ENCODE results near the gene CLEC5A.
A peak's percentile ranks its signal among the peaks of the same experiment; 100 is the strongest.

CLEC5A gene

GRCh38 chr7:141949021-141949420 is 2.2 kb upstream of the CLEC5A start:
- H3K4me3 ChIP-seq (ENCODE audit: low read depth, low read length) = no peak overlapping the region
- peak; percentile 69 for DNase-seq (ENCODE audit: low read depth)
- TF ChIP-seq POLR2A (IDR thresholded peaks at IDR 0.05; ENCODE audit: extremely low read depth, insufficient read length) (no peak), MYC (IDR thresholded peaks at IDR 0.05; ENCODE audit: low read depth, low read length) (no peak), CTCF (IDR thresholded peaks at IDR 0.05; ENCODE audit: low read depth, low read length) (no peak)
- TF ChIP-seq, protein P1, sequence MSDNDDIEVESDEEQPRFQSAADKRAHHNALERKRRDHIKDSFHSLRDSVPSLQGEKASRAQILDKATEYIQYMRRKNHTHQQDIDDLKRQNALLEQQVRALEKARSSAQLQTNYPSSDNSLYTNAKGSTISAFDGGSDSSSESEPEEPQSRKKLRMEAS (IDR thresholded peaks at IDR 0.05; ENCODE audit: low read depth, low read length) = no peak

DNA sequence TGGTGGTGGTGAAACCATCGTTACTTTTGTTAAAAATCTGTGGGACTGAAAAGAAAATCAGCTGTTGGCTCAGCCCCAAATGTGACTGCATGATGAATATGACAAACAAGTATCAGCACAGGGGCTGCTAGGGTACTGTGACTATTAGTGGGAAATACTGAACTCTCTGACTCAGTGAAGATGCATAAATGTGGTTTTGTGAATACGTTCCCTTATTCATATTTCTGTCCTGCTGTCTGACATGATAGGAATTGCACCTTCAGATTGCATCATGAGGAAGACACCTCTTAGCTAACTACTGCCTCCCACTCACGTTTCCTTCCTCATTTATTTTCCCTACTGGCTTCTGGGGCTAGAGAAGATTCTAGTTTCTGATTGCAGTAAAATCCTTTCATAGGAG is 1.4 kb downstream of the CLEC5A start:
- peak overlapping the region; percentile 3 for H3K4me3 ChIP-seq (ENCODE audit: low read depth, low read length)
- peak; percentile 96 for DNase-seq (ENCODE audit: low read depth)
- no peak for TF ChIP-seq MYC (IDR thresholded peaks at IDR 0.05; ENCODE audit: low read depth, low read length)
- TF ChIP-seq CTCF (IDR thresholded peaks at IDR 0.05; ENCODE audit: low read depth, low read length) = no peak
- TF ChIP-seq, protein P1 (IDR thresholded peaks at IDR 0.05; ENCODE audit: low read depth, low read length) = peak; percentile 47
- no peak for TF ChIP-seq POLR2A (IDR thresholded peaks at IDR 0.05; ENCODE audit: extremely low read depth, insufficient read length)

- TF ChIP-seq MYC (IDR thresholded peaks at IDR 0.05; ENCODE audit: low read depth, low read length) (no peak), POLR2A (IDR thresholded peaks at IDR 0.05; ENCODE audit: extremely low read depth, insufficient read length) (no peak), CTCF (IDR thresholded peaks at IDR 0.05; ENCODE audit: low read depth, low read length) (no peak)
- TF ChIP-seq, protein P1 (IDR thresholded peaks at IDR 0.05; ENCODE audit: low read depth, low read length) = no peak
- peak overlapping the region; percentile 3 for H3K4me3 ChIP-seq (ENCODE audit: low read depth, low read length)
- DNase-seq (ENCODE audit: low read depth) = peak; percentile 47
Measured at GRCh38 chr7:141944811-141945210, 2.0 kb downstream of the CLEC5A start.

DNA sequence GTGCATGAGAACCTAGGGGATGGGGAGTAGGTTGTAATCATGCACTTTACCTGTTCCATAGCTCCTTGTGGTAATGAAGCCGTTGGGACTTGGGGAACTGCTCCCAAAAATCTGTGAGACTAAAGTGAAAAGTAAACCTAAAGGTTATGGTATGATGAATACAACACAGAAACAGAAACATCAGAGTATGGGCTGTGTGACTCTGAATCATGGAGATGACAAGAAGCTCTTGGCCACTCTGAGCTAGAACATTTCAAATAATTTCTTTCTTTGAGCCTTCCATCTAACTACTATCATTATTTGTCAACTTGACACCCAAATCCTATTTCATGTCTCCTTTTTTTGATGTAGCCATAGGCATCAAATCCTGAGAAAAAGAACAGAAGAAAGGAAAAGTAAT is 2.9 kb downstream of the CLEC5A start:
- H3K4me3 ChIP-seq (ENCODE audit: low read depth, low read length) = no peak overlapping the region
- TF ChIP-seq CTCF (IDR thresholded peaks at IDR 0.05; ENCODE audit: low read depth, low read length) (no peak), POLR2A (IDR thresholded peaks at IDR 0.05; ENCODE audit: extremely low read depth, insufficient read length) (no peak), MYC (IDR thresholded peaks at IDR 0.05; ENCODE audit: low read depth, low read length) (no peak)
- TF ChIP-seq, protein P1 (IDR thresholded peaks at IDR 0.05; ENCODE audit: low read depth, low read length) = no peak
- DNase-seq (ENCODE audit: low read depth) = no peak

- no peak overlapping the region for H3K4me3 ChIP-seq (ENCODE audit: low read depth, low read length)
- DNase-seq (ENCODE audit: low read depth) = no peak
- no peak for TF ChIP-seq CTCF (IDR thresholded peaks at IDR 0.05; ENCODE audit: low read depth, low read length)
- TF ChIP-seq, protein P1 (IDR thresholded peaks at IDR 0.05; ENCODE audit: low read depth, low read length) = no peak
- TF ChIP-seq MYC (IDR thresholded peaks at IDR 0.05; ENCODE audit: low read depth, low read length) = no peak
- no peak for TF ChIP-seq POLR2A (IDR thresholded peaks at IDR 0.05; ENCODE audit: extremely low read depth, insufficient read length)
Measured at GRCh38 chr7:141941075-141941474, 5.7 kb downstream of the CLEC5A start.

- TF ChIP-seq MYC (IDR thresholded peaks at IDR 0.05; ENCODE audit: low read depth, low read length) (no peak), POLR2A (IDR thresholded peaks at IDR 0.05; ENCODE audit: extremely low read depth, insufficient read length) (no peak), CTCF (IDR thresholded peaks at IDR 0.05; ENCODE audit: low read depth, low read length) (no peak)
- TF ChIP-seq, protein P1 (IDR thresholded peaks at IDR 0.05; ENCODE audit: low read depth, low read length) = no peak
- H3K4me3 ChIP-seq (ENCODE audit: low read depth, low read length) = no peak overlapping the region
- DNase-seq (ENCODE audit: low read depth) = no peak
Measured at GRCh38 chr7:141930211-141930610, 16.6 kb downstream of the CLEC5A start.

Measured in NB4 (cell line).